IPS-NIHi11 (cell line): ENCODE data around the gene FBXL7.

Source experiments
- DNase-seq: peaks from one replicate; pipeline ENCODE4 v3.0.0; 2012; ENCODE audit warnings: mixed read lengths, low spot score

The FBXL7 gene

DNA sequence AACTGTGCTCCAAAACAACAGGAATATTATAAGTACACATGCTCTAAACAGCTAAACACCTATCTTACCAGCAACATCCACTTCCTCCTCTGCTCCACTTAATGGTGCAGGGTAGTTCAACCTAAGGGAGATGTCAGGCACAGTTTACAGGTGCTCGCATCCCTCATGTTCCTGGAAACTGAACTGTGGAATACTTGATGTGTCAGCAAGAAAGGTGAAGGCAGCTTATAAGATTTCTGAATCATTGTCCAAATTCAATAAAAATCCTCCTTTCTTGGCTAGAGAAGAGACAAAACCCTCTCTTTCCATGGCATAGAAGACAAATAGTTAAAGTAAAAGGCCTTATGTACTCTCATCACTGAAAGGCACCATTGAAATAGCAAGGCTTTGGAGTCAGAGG, 272.2 kb downstream of the FBXL7 start:
- DNase-seq, result no peak

DNA sequence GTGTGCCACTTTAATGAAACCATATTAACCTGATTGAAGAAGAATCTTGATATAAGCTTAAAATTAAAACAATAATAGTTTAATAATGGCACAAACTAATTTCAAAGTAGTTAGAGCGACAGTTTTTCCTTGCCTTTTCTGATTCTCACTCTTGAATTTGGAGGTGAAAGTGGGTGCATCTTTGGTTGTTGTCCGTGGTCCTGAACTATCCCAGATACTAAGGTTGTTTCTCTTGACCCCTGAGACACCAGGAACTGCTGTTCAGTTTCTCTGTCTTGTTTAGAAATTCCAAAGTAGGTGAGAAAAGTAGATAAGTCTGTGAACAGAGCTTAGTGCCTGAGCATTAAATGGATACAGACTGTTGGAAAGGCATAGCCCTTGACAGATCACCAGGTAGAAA, 274.7 kb downstream of the FBXL7 start:
- DNase-seq, result peak; percentile 26

DNA sequence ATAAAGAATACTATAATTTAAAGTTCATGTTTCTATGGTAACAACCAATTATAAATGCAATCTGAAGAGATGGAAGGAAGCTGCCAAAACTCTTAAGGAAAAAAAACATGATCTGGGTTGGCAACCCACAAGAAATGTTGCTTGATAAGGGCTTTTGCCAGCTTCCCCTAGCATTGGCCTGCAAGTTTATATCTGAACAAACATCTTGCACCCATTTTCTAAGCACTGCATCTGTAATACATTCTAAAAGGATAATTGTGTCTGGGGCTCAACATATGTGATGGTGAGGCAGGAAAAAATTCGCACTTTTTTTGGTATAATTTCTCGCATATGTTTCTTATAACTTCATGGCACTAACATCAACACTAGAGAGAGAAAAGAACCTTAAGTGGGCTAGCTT, 276.4 kb downstream of the FBXL7 start:
- no peak for DNase-seq

GRCh38 chr5:15783734-15784133, 283.8 kb downstream of the FBXL7 start:
- DNase-seq, result no peak

DNA sequence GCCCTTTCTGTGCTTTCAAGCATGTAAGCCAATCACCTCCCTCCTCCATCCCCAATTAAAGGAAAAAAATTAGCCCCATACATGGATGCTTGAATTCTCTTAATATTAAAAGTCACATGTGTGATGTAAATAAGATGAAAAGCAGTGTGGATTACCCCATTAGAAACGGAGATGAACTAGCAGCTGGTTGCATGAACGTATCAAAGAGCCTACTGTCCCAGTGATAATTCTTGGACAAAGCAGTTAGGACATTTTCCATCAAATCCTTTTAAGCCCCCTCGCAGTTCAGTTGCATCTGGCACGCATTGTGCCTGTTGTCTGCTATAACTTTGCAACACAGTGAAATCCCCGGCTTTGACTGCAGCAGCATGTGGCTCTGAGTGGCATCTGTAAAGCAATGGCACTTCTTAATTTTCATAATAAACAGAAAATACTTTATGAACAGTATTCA, 285.6 kb downstream of the FBXL7 start:
- no peak for DNase-seq

GRCh38 chr5:15786326-15786725, 286.3 kb downstream of the FBXL7 start:
- DNase-seq, result no peak

DNA sequence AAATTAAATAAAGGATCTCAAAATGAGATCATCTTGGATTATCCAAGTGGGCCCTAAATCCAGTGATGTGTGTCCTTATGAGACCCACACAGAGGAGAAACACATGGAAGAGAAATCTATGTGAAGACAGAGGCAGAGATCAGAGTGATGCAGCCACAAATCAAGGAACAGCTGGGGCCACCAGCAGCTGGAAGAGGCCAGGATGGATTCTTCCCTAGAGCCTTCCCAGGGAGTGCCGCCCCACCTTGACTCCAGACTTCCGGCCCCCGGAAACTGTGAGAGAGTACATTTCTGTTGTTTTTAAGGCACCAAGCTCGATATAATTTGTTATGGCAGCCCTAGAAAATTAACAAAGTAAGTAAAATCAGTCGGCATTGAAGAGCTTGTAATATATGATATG, 286.9 kb downstream of the FBXL7 start:
- no peak for DNase-seq

GRCh38 chr5:15787681-15788080, 287.7 kb downstream of the FBXL7 start:
- no peak for DNase-seq

DNA sequence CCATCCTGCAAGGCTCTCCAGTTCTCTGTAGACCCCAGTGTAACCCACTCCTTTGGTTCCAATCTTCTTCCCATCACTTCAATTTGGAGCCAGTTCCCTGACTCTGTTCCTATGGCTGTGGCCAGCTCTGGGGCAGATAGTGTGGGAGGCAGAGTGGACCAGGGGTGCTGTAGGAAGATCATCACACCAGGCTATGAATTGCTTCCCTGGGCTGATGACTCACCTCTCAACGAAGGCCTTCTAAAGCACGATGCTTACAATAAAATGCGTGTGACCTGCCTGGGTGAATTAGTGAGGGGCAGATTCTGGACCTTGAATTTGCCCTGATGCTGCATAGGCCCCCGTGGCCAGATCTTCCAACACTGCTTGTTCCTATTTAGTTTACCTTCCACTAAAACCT, 289.7 kb downstream of the FBXL7 start:
- DNase-seq, result no peak

DNA sequence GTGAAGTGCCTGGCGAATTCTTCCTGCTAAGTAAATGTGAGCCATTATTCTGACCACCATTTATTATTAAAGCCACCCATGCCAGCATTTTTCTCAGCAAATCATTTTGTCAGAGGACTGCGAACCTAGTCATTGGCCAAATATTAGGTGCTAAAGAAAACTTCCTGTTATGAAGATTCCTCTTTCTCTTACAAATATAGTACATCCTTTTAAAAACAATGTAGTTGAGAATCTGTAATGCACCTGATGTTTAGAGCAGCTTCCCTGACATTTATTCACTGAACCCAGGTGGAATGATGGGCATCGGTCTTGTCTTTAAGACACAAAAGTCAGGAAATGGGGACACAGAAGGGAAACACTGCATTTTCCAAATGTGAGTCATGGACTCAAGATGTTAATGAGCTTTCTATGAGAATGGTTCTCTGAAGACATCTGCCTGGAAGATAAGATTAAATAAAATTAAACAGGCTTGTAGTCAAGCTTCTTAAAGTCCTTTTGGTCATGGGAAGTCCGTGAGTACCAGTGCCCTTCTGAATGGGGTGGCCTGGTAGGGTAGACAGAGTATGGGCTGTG, 290.6 kb downstream of the FBXL7 start:
- DNase-seq, result no peak

GRCh38 chr5:15791274-15791673, 291.3 kb downstream of the FBXL7 start:
- DNase-seq, result no peak

- DNase-seq, result no peak
Measured at GRCh38 chr5:15791859-15792258, 291.9 kb downstream of the FBXL7 start.

DNA sequence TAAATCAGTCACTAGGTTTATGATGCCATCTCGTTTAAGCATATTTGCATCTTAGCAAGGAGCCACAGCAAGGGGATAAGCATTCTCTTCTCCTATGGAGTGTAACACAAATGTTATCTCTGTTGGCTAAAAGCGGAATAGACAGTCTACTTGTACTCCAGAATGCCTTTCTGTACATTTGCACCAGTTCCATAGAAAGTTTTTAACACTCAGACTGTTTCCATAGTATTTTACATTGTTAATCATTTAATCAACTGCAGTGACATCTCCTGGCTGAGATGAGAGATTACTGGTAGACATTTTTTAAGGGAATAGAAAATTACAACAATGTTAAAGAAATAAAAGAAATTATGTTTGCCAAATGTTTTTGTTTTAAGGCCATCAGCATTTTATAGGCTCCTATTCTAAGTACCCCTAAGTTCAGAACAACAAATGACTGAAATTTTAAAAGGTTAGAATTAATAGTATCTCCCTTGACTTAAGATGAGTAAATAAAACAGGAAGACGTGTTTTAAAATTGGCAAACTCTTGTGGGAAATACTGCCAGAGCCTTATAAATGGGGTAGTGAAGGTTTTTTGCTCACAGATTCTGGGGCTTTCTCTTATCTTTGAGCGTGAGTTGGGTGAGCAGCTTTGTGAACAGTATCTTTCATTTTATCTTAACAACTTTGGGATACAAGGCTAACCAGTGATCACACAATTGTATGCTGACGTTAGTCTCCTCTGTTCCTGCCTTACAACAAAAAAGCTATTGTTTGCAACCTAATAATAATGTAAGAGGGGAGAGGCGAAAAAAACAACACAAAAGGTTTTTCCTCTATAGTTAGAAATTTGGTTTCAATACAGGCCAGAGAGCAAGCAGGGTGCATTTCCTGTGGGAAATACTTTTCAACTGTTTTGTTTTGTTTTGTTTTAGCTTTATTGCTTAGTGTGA, 294.3 kb downstream of the FBXL7 start:
- DNase-seq, result no peak

DNA sequence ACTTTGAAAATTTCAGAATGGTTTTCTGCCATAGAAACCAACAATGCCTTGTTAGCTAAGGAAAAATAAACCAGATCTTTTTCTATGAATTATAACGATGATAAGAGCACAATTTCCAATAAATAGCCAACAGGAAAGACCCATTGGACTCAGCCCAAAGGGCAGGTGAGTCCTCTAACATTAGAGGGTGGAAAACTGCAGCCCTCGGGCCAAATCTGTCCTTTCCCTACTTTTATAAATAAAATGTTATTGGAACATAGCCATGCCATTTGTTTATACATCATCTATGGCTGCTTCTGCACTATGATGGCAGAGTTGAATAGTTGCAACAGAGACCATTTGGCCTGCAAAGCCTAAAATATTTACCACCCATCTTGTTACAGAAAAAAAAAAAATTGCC, 296.1 kb downstream of the FBXL7 start:
- no peak for DNase-seq

DNA sequence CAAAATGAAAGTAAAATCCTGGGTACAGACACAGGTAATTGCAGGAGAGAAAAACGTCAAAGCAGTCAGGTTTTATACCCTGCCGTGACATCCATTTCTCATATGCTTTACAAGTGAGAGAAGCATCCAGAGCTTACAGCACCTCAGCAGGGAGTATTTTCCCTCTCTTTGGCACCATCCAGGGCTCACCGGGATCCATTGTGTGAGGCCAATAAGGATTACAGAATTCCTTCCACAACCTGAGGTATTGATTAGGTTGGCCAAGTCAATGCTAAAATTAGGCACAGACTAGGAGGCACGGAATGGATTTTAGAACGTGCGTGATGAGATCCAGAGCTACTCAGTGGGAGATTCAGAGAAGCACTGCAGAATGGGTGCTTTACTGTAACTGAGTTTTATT, 296.6 kb downstream of the FBXL7 start:
- DNase-seq, result peak; percentile 34

DNA sequence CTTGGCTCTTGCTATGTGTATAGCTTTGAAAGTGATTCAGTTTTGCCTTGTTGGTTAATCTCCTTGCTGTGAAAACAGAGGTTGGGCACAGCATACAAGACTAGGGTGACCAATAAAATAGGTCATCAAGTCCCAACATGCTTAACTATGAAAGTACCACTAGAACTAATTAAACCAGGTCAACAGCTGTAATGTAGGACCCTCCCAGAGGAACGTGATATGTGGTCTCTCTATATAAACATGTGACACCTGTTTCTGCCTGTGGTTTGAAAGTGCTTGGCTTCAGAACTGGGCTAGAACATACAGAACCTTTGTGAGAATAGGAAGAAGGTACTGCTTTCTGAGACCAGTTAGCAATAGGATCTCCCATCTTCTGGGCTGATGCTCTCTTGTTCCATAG, 297.1 kb downstream of the FBXL7 start:
- no peak for DNase-seq

DNA sequence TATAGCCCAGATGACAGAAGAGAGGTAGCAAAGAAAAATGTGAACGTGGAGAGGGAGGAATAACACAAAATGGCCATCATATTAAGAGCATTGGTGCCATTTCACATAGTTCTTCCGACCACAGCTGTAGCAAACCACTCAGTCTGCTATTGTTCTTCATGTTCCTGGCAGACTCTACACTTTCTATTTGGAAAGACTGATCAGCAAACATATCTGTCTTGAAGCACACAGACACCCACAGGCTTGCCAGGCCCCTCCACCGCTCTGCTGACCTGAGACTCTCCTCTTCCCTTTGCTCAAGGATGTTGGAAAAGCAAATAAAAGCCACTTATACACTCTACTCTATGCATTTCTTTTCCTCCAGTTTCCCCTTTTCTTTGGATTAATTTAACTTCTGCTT, 298.0 kb downstream of the FBXL7 start:
- DNase-seq, result no peak

- DNase-seq, result no peak
Measured at GRCh38 chr5:15799014-15799413, 299.0 kb downstream of the FBXL7 start.

DNA sequence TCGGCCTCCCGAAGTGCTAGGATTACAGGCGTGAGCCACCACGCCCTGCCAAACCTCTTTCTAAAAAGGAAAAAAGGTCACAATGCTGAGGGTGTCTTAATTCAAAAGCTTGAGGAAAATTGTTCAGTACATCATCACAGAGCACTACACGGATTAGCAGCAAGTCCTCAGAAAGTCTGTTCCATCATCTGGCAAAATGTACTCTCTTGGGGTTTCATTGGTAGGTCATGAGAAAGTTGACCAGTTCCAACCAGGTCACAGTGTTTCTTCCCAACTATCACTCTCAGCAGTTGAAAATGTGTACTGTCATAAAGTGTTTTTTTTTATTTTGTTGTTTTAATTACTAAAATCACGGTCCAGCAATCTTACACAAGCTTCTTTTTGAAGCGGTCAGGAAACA, 299.6 kb downstream of the FBXL7 start:
- no peak for DNase-seq

GRCh38 chr5:15803280-15803679, 303.3 kb downstream of the FBXL7 start:
- no peak for DNase-seq

DNA sequence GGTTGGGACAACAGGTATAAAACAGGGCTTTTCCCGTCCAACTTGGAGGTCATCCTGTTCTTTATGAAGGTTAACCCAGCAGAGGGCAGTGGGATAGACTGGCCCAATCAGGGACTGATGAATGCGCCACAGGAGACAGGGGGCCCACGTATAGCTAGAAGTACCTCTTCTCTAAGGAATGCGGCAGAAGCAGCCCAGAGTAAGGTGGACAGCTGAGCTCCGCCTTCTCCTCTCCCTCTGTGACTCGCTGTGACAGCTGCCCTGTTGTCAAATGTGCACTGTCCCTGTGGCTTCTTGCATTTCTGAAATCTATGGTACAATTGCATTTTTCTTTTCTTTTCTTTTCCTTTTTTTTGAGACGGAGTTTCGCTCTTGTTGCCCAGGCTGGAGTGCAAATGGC, 306.6 kb downstream of the FBXL7 start:
- DNase-seq, result no peak

- DNase-seq, result no peak
Measured at GRCh38 chr5:15807248-15807647, 307.3 kb downstream of the FBXL7 start.

GRCh38 chr5:15807871-15808270, 307.9 kb downstream of the FBXL7 start:
- DNase-seq, result no peak

- no peak for DNase-seq
Measured at GRCh38 chr5:15808577-15808976, 308.6 kb downstream of the FBXL7 start.
